Naive thymus-derived CD4-positive, alpha-beta T cell (primary cell): ENCODE results near the gene PDIA2. TPM values are rescaled to one million over a fixed set of nuclear protein-coding genes. Genes with fewer than 3 reads are reported as not detected.

ENCODE experiments used
- ATAC-seq: fragments of 150-1000 bp; cut with Tn5 transposase; 2 replicates; pipeline ENCODE4 v1.10.0; 2021; ENCODE audit warnings: mild to moderate bottlenecking, moderate library complexity
- CTCF ChIA-PET: fragments of 350-600 bp; sonication (Branson Sonifier 250); formaldehyde crosslinking; loops from one replicate; lab custom pipeline; 2021; ENCODE audit warnings: antibody characterized with exemption; lab: Charles Lee
- POLR2A ChIA-PET: fragments of 350-600 bp; sonication (Branson Sonifier 250); formaldehyde crosslinking; loops from one replicate; lab custom pipeline; 2021; ENCODE audit warnings: antibody characterized with exemption, inconsistent platforms; lab: Charles Lee
- DNase-seq, 9 donors: peaks; one replicate each; pipeline versions ENCODE4 v3.0.0 to v3.0.0-alpha.2; 2020 to 2022; ENCODE audit warnings: mixed read lengths in 1 of 9
- H3K27ac ChIP-seq: one replicate; pipeline ENCODE4 v1.7.0; 2013; ENCODE audit warnings: mild to moderate bottlenecking, low read depth, low read length, moderate library complexity
- H3K27me3 ChIP-seq, 2 donors: one replicate each; pipeline ENCODE4 v1.7.0; 2013; ENCODE audit warnings: low read length in 2 of 2, mild to moderate bottlenecking in 2 of 2, moderate library complexity in 2 of 2; ENCODE audit not compliant: control insufficient read depth in 2 of 2, insufficient read depth in 2 of 2
- H3K36me3 ChIP-seq, 3 experiments: 1 replicate in 2 of 3; 2 replicates in 1 of 3; pipeline ENCODE4 v1.7.0; 2013; ENCODE audit warnings: low read length in 3 of 3, mild to moderate bottlenecking in 3 of 3, moderate library complexity in 1 of 3; ENCODE audit not compliant: insufficient read depth in 3 of 3, control insufficient read depth in 2 of 3
- H3K4me1 ChIP-seq, 2 donors: one replicate each; pipeline ENCODE4 v1.7.0; 2013; ENCODE audit warnings: low read length in 2 of 2, mild to moderate bottlenecking in 2 of 2, moderate library complexity in 1 of 2; ENCODE audit not compliant: control insufficient read depth in 2 of 2, insufficient read depth in 2 of 2
- H3K4me3 ChIP-seq: 2 replicates; pipeline ENCODE4 v1.7.0; 2013; ENCODE audit warnings: mild to moderate bottlenecking, low read length
- H3K9me3 ChIP-seq, 3 experiments: 1 replicate in 2 of 3; 2 replicates in 1 of 3; pipeline ENCODE4 v1.7.0; 2013; ENCODE audit warnings: low read length in 3 of 3; ENCODE audit not compliant: control insufficient read depth in 2 of 3
- H3K27ac Mint-ChIP-seq, 9 donors: one replicate each; pipeline ENCODE4 v1.8.0; 2020 to 2022; ENCODE audit warnings: mixed read lengths in 9 of 9, mild to moderate bottlenecking in 8 of 9, moderate library complexity in 5 of 9, inconsistent platforms in 2 of 9
- H3K27me3 Mint-ChIP-seq, 5 donors: one replicate each; pipeline ENCODE4 v1.8.0; 2021 to 2022; ENCODE audit warnings: mixed read lengths in 5 of 5, mild to moderate bottlenecking in 1 of 5
- H3K36me3 Mint-ChIP-seq, 5 donors: one replicate each; pipeline ENCODE4 v1.8.0; 2020 to 2022; ENCODE audit warnings: mixed read lengths in 5 of 5, mild to moderate bottlenecking in 3 of 5, inconsistent platforms in 1 of 5
- H3K4me1 Mint-ChIP-seq, 7 donors: one replicate each; pipeline ENCODE4 v1.8.0; 2020 to 2022; ENCODE audit warnings: mixed read lengths in 7 of 7, mild to moderate bottlenecking in 3 of 7, inconsistent platforms in 1 of 7
- H3K4me3 Mint-ChIP-seq, 10 donors: one replicate each; pipeline ENCODE4 v1.8.0; 2020 to 2022; ENCODE audit warnings: mild to moderate bottlenecking in 10 of 10, mixed read lengths in 10 of 10, moderate library complexity in 6 of 10, inconsistent platforms in 2 of 10
- H3K9me3 Mint-ChIP-seq, 11 donors: one replicate each; pipeline ENCODE4 v1.8.0; 2020 to 2022; ENCODE audit warnings: mixed read lengths in 11 of 11, mild to moderate bottlenecking in 4 of 11, inconsistent platforms in 1 of 11, moderate library complexity in 1 of 11
- intact Hi-C, 2 donors: fragments of 100-400 bp; cut with micrococcal nuclease; formaldehyde crosslinking; loops; one replicate each; pipeline ENCODE4 v1.15.1; 2023
- polyA plus RNA-seq, 2 donors: library from polyadenylated mRNA; unstranded; fragments of 300-500 nt; fragmentation: Illumina TruSeq; gene quantifications; one replicate each; pipeline ENCODE4 v1.2.3, GENCODE V29; 2021
- total RNA-seq, 6 experiments: library from RNA in 5 of 6; stranded (reverse) in 5 of 6; gene quantifications; 1 replicate in 5 of 6; 2 replicates in 1 of 6; pipeline ENCODE4 v1.2.3 and lab custom pipeline; 2021 to 2026

Gene PDIA2
- total and polyA plus RNA-seq, 7 experiments from 2014 or later = 0.42 TPM; not detected in 6

GRCh38 chr16:303760-304505 is 21.0 kb downstream of the PDIA2 start:
- H3K9me3 ChIP-seq = no peaks in the 10 kb centered on the region
- DNase-seq (no peak), ATAC-seq (peak; percentile 69)
- POLR2A ChIA-PET = interaction anchor here (0.6 kb wide), 1 partner anchor 9 kb away, joined by 6 read pairs; no protein-coding TSS in a partner anchor
- H3K4me1 Mint-ChIP-seq = peaks cover 0 to 19% (median 13%) of the 10 kb centered on the region in 7 donors
- H3K27me3 ChIP-seq = no peaks in the 10 kb centered on the region
- H3K36me3 ChIP-seq = peaks cover 0 to 63% (median 17%) of the 10 kb centered on the region in 3 experiments
- no peak overlapping the region for H3K27ac ChIP-seq
- no peaks in the 10 kb centered on the region for H3K4me1 ChIP-seq
- no peaks in the 10 kb centered on the region for H3K27me3 Mint-ChIP-seq
- no peaks in the 10 kb centered on the region for H3K9me3 Mint-ChIP-seq
- H3K4me3 ChIP-seq = no peak overlapping the region
- intact Hi-C loops = no loop called here
- H3K4me3 Mint-ChIP-seq = no peak overlapping the region
- peaks cover 0 to 18% (median 0%) of the 10 kb centered on the region in 5 donors for H3K36me3 Mint-ChIP-seq
- peak overlapping the region in 3 of 9 donors; percentile 14 to 43 (median 32) for H3K27ac Mint-ChIP-seq
- CTCF ChIA-PET = no interaction called here

- H3K4me3 Mint-ChIP-seq = no peak overlapping the region
- Histone ChIP-seq H3K9me3 (no peaks in the 10 kb centered on the region), H3K27ac (no peak overlapping the region), H3K27me3 (no peaks in the 10 kb centered on the region), H3K4me3 (no peak overlapping the region), H3K36me3 (peaks cover 0 to 56% (median 24%) of the 10 kb centered on the region in 3 experiments), H3K4me1 (peaks cover 0 to 4% of the 10 kb centered on the region in 2 donors)
- no peaks in the 10 kb centered on the region for H3K27me3 Mint-ChIP-seq
- peaks cover 0 to 18% (median 0%) of the 10 kb centered on the region in 5 donors for H3K36me3 Mint-ChIP-seq
- peaks cover 9 to 29% (median 22%) of the 10 kb centered on the region in 7 donors for H3K4me1 Mint-ChIP-seq
- POLR2A ChIA-PET = no interaction called here
- no peaks in the 10 kb centered on the region for H3K9me3 Mint-ChIP-seq
- intact Hi-C loops = loop anchor here in 1 of 2 donors (5.0 kb wide), 2 partner anchors 46 to 189 kb away; partner anchors contain the start of gene AXIN1
- CTCF ChIA-PET = interaction anchor here (1.6 kb wide), 1 partner anchor 41 kb away, joined by 3 read pairs; no protein-coding TSS in a partner anchor
- ATAC-seq = no peak
- H3K27ac Mint-ChIP-seq = peak overlapping the region in 4 of 9 donors; percentile 12 to 77 (median 48)
- DNase-seq = no peak
Measured at GRCh38 chr16:305916-306626, 23.1 kb downstream of the PDIA2 start.

GRCh38 chr16:306911-307370 is 24.0 kb downstream of the PDIA2 start:
- Histone ChIP-seq H3K36me3 (peaks cover 0 to 56% (median 24%) of the 10 kb centered on the region in 3 experiments), H3K27ac (no peak overlapping the region), H3K27me3 (no peaks in the 10 kb centered on the region), H3K4me1 (peaks cover 0 to 4% of the 10 kb centered on the region in 2 donors), H3K4me3 (no peak overlapping the region), H3K9me3 (no peaks in the 10 kb centered on the region)
- ChIA-PET POLR2A (interaction anchor here (1.0 kb wide), 1 partner anchor 18 kb away, joined by 3 read pairs; no protein-coding TSS in a partner anchor), CTCF (no interaction called here)
- H3K9me3 Mint-ChIP-seq = no peaks in the 10 kb centered on the region
- DNase-seq (no peak), ATAC-seq (no peak)
- no peaks in the 10 kb centered on the region for H3K27me3 Mint-ChIP-seq
- H3K27ac Mint-ChIP-seq = no peak overlapping the region
- intact Hi-C loops = loop anchor here in 1 of 2 donors (5.0 kb wide), 2 partner anchors 45 to 190 kb away; partner anchors contain the start of gene AXIN1
- peaks cover 9 to 29% (median 23%) of the 10 kb centered on the region in 7 donors for H3K4me1 Mint-ChIP-seq
- H3K36me3 Mint-ChIP-seq = peaks cover 0 to 23% (median 0%) of the 10 kb centered on the region in 5 donors
- no peak overlapping the region for H3K4me3 Mint-ChIP-seq

GRCh38 chr16:307691-308312 is 24.8 kb downstream of the PDIA2 start:
- H3K4me3 ChIP-seq = no peak overlapping the region
- DNase-seq (no peak), ATAC-seq (peak; percentile 48)
- Mint-ChIP-seq H3K4me1 (peaks cover 10 to 37% (median 26%) of the 10 kb centered on the region in 7 donors), H3K27ac (peak overlapping the region in 1 of 9 donors; percentile 32), H3K36me3 (peaks cover 0 to 29% (median 0%) of the 10 kb centered on the region in 5 donors), H3K4me3 (no peak overlapping the region), H3K9me3 (no peaks in the 10 kb centered on the region), H3K27me3 (no peaks in the 10 kb centered on the region)
- H3K27me3 ChIP-seq = no peaks in the 10 kb centered on the region
- intact Hi-C loops = loop anchor here in 1 of 2 donors (5.0 kb wide), 2 partner anchors 44 to 191 kb away; partner anchors contain the start of gene AXIN1
- no peaks in the 10 kb centered on the region for H3K9me3 ChIP-seq
- peaks cover 0 to 4% of the 10 kb centered on the region in 2 donors for H3K4me1 ChIP-seq
- H3K27ac ChIP-seq = no peak overlapping the region
- POLR2A ChIA-PET = interaction anchor here (1.0 kb wide), 1 partner anchor 17 kb away, joined by 3 read pairs; no protein-coding TSS in a partner anchor
- H3K36me3 ChIP-seq = peaks cover 5 to 56% (median 21%) of the 10 kb centered on the region in 3 experiments
- CTCF ChIA-PET = no interaction called here

- H3K36me3 Mint-ChIP-seq = peaks cover 0 to 25% (median 0%) of the 10 kb centered on the region in 5 donors
- H3K9me3 Mint-ChIP-seq = no peaks in the 10 kb centered on the region
- H3K27ac ChIP-seq = no peak overlapping the region
- H3K4me3 ChIP-seq = no peak overlapping the region
- peaks cover 0 to 4% of the 10 kb centered on the region in 2 donors for H3K4me1 ChIP-seq
- DNase-seq (peak in 5 of 9 donors; percentile 33 to 52 (median 40)), ATAC-seq (peak; percentile 60)
- ChIA-PET POLR2A (interaction anchor here (0.8 to 1.2 kb wide), 3 partner anchors 15 to 81 kb away, joined by 3 to 5 read pairs (median 3); partner anchors contain the start of gene MRPL28), CTCF (interaction anchor here (0.8 to 1.4 kb wide), 3 partner anchors 42 to 243 kb away, joined by 3 to 4 read pairs (median 3); no protein-coding TSS in a partner anchor)
- H3K36me3 ChIP-seq = peaks cover 5 to 63% (median 29%) of the 10 kb centered on the region in 3 experiments
- intact Hi-C loops = loop anchor here in 1 of 2 donors (1.0 to 5.0 kb wide), 3 partner anchors 43 to 192 kb away; partner anchors contain the start of gene AXIN1
- peaks cover 10 to 37% (median 20%) of the 10 kb centered on the region in 7 donors for H3K4me1 Mint-ChIP-seq
- no peaks in the 10 kb centered on the region for H3K9me3 ChIP-seq
- peak overlapping the region in 7 of 9 donors; percentile 25 to 82 (median 69) for H3K27ac Mint-ChIP-seq
- H3K27me3 ChIP-seq = no peaks in the 10 kb centered on the region
- H3K27me3 Mint-ChIP-seq = no peaks in the 10 kb centered on the region
- peak overlapping the region in 3 of 10 donors; percentile 28 to 57 (median 39) for H3K4me3 Mint-ChIP-seq
Measured at GRCh38 chr16:309476-309875, 26.5 kb downstream of the PDIA2 start.
